GM12878 (cell line): Measurements from ENCODE around the gene APOBEC2. TPM values are rescaled to one million over a fixed set of nuclear protein-coding genes. Genes with fewer than 3 reads are reported as not detected.
A peak's percentile ranks its signal among the peaks of the same experiment; 100 is the strongest.

Experiments
- ATAC-seq: fragments of 200-7000 bp; cut with Tn5 transposase; 3 replicates; pipeline ENCODE4 v1.9.1; 2020; ENCODE audit warnings: mild to moderate bottlenecking, moderate library complexity
- BruUV-seq: library from RNA; stranded (reverse); fragments of 400-500 nt; replicated peaks from 2 replicates; lab custom pipeline; 2021; lab: Mats Ljungman, UMichigan
- CTCF ChIA-PET: fragments of 300-600 bp; sonication (Branson Sonifier 250); formaldehyde crosslinking; extraction: SDS; loops from one replicate; lab custom pipeline; 2021; ENCODE audit warnings: inconsistent platforms; lab: Yijun Ruan, JAX
- POLR2A ChIA-PET: fragments of 350-600 bp; formaldehyde crosslinking; extraction: SDS; loops from one replicate; lab custom pipeline; 2021; ENCODE audit warnings: inconsistent platforms; lab: Charles Lee
- RAD21 ChIA-PET: fragments of 300-600 bp; sonication (Branson Sonifier 250); formaldehyde crosslinking; loops from one replicate; lab custom pipeline; 2023; ENCODE audit warnings: antibody characterized with exemption; ENCODE audit not compliant: unreplicated experiment; lab: Charles Lee
- SMC1A ChIA-PET: fragments of 300-600 bp; sonication (Branson Sonifier 250); formaldehyde crosslinking; loops from one replicate; lab custom pipeline; 2023; ENCODE audit not compliant: unreplicated experiment, uncharacterized antibody; lab: Charles Lee
- DNase-seq: peaks from one replicate; pipeline ENCODE4 v3.0.0-alpha.2; 2011; ENCODE audit warnings: low read depth, low spot score
- FAIRE-seq: peaks from 3 replicates; lab custom pipeline; 2011; peaks lifted over from hg19 to GRCh38; lab: Jason Lieb, UNC
- H2AFZ ChIP-seq: 2 replicates; pipeline ENCODE4 v1.6.0; 2011; ENCODE audit warnings: low read depth, low read length, control low read depth; ENCODE audit not compliant: control insufficient read depth
- H3K27ac ChIP-seq: 2 replicates; pipeline ENCODE4 v1.5.1; 2011; ENCODE audit warnings: control low read depth; ENCODE audit not compliant: control insufficient read depth, insufficient read depth
- H3K27me3 ChIP-seq, 2 experiments: replicated peaks in 1 of 2; 2 replicates each; pipeline versions ENCODE4 v1.6.0 to v1.6.1; 2011; ENCODE audit warnings: low read length in 1 of 2; ENCODE audit not compliant: control insufficient read depth in 2 of 2, insufficient read depth in 2 of 2
- H3K36me3 ChIP-seq, 2 experiments: 2 replicates each; pipeline ENCODE4 v1.5.1; 2011; ENCODE audit warnings: low read length in 1 of 2; ENCODE audit not compliant: control insufficient read depth in 2 of 2, insufficient read depth in 2 of 2
- H3K4me1 ChIP-seq: 2 replicates; pipeline ENCODE4 v1.6.1; 2011; ENCODE audit warnings: mild to moderate bottlenecking, low read length, moderate library complexity, mixed read lengths; ENCODE audit not compliant: control insufficient read depth, insufficient read depth
- H3K4me2 ChIP-seq: 2 replicates; pipeline ENCODE4 v1.6.0; 2011; ENCODE audit warnings: control low read depth; ENCODE audit not compliant: control insufficient read depth, insufficient read depth
- H3K4me3 ChIP-seq: fragments of 200-600 bp; sonication (generic); 2 replicates; pipeline ENCODE4 v1.5.1; 2016
- H3K79me2 ChIP-seq: 2 replicates; pipeline ENCODE4 v1.6.0; 2011; ENCODE audit warnings: low read length; ENCODE audit not compliant: control insufficient read depth, insufficient read depth
- H3K9ac ChIP-seq: 2 replicates; pipeline ENCODE4 v1.8.0; 2011; ENCODE audit warnings: low read length, control low read depth, mixed read lengths; ENCODE audit not compliant: control insufficient read depth, insufficient read depth
- H3K9me3 ChIP-seq: replicated peaks from 3 replicates; pipeline ENCODE4 v1.5.1; 2011; ENCODE audit warnings: mild to moderate bottlenecking, low read length; ENCODE audit not compliant: control insufficient read depth, insufficient read depth
- H4K20me1 ChIP-seq: 2 replicates; pipeline ENCODE4 v1.6.0; 2011; ENCODE audit not compliant: control insufficient read depth, insufficient read depth
- CREB1 ChIP-seq: IDR thresholded peaks from 2 replicates; pipeline ENCODE4 v1.6.1; 2012; ENCODE audit warnings: low read depth, mild to moderate bottlenecking, inconsistent platforms
- FOXM1 ChIP-seq: IDR thresholded peaks from 2 replicates; pipeline ENCODE4 v1.6.1; 2012; ENCODE audit warnings: low read depth, mild to moderate bottlenecking, inconsistent platforms, low read length, moderate library complexity
- HCFC1 ChIP-seq: fragments of 150-350 bp; IDR thresholded peaks from 2 replicates; pipeline ENCODE4 v1.6.1; 2014; ENCODE audit warnings: low read length
- JUNB ChIP-seq: IDR thresholded peaks from 2 replicates; pipeline ENCODE4 v1.6.1; 2016; ENCODE audit warnings: antibody characterized with exemption, mild to moderate bottlenecking
- KLF5 ChIP-seq: fragments of 450-650 bp; IDR thresholded peaks from 2 replicates; pipeline ENCODE4 v1.6.1; 2014; ENCODE audit warnings: mild to moderate bottlenecking; ENCODE audit not compliant: partially characterized antibody
- PAX8 ChIP-seq: fragments of 450-650 bp; IDR thresholded peaks from 2 replicates; pipeline ENCODE4 v1.6.1; 2017; ENCODE audit warnings: mild to moderate bottlenecking, moderate library complexity
- POLR2AphosphoS2 ChIP-seq: IDR thresholded peaks from 2 replicates; pipeline ENCODE4 v1.6.1; 2011; ENCODE audit warnings: low read depth, mild to moderate bottlenecking, low read length, improper control_type of control experiment, moderate library complexity
- POLR2AphosphoS5 ChIP-seq: IDR thresholded peaks from 2 replicates; pipeline ENCODE4 v1.6.1; 2011; ENCODE audit warnings: mild to moderate bottlenecking, low read length, inconsistent platforms
- TAF1 ChIP-seq: IDR thresholded peaks from 2 replicates; pipeline ENCODE4 v1.6.1; 2011; ENCODE audit warnings: mild to moderate bottlenecking, low read depth, low read length, borderline replicate concordance
- WGBS: methylation state at CpG from one replicate; pipeline ENCODE4 v1.1.6; 2016; ENCODE audit warnings: low lambda C conversion rate; ENCODE audit not compliant: insufficient replicate concordance, insufficient coverage; ENCODE audit errors: missing lambda C conversion rate; 5-methylcytosine and 5-hydroxymethylcytosine counted together
- in situ Hi-C: fragments of 300-500 bp; cut with MboI; formaldehyde crosslinking; loops from 9 replicates; pipeline ENCODE4 v1.14.3; 2018; ENCODE audit warnings: mixed read lengths
- intact Hi-C: fragments of 100-400 bp; cut with micrococcal nuclease; formaldehyde crosslinking; loops from one replicate; pipeline ENCODE4 v1.14.2; 2022; ENCODE audit not compliant: unreplicated experiment
- polyA plus RNA-seq, 11 experiments: library from polyadenylated mRNA; depleted of rRNA in 4 of 11; unstranded in 6 of 11; stranded (reverse) in 5 of 11; fragments of >200 nt; fragmentation: Nextera tagmentation in 4 of 11; fragmentation: Illumina TruSeq in 1 of 11; extraction: Ambion mirVana in 4 of 11; extraction: Trizol in 1 of 11; gene quantifications; 1 replicate in 1 of 11; 2 replicates in 10 of 11; pipeline versions ENCODE4 v1.2.1 to v1.2.3, GENCODE V29; 2011 to 2016; ENCODE audit warnings: inconsistent platforms in 2 of 11, missing spikeins in 2 of 11, low read depth in 1 of 11
- total RNA-seq, 4 experiments: library from RNA; depleted of rRNA in 3 of 4; stranded (reverse); fragments of >200 nt in 3 of 4; fragmentation: Illumina TruSeq in 1 of 4; extraction: Trizol in 1 of 4; gene quantifications; 2 replicates each; pipeline versions ENCODE4 v1.2.1 to v1.2.3, GENCODE V29; 2013 to 2021
- TF ChIP-seq, protein P1 (sequence below): fragments of 450-650 bp; IDR thresholded peaks from 2 replicates; pipeline ENCODE4 v1.6.1; 2017; ENCODE audit warnings: mild to moderate bottlenecking, low read depth, inconsistent platforms; ENCODE audit not compliant: poor library complexity, severe bottlenecking
- TF ChIP-seq, protein P2 (sequence below): fragments of 450-650 bp; IDR thresholded peaks from 2 replicates; pipeline ENCODE4 v1.6.1; 2016; ENCODE audit warnings: mild to moderate bottlenecking
- TF ChIP-seq, protein P3 (sequence below): fragments of 450-650 bp; IDR thresholded peaks from 2 replicates; pipeline ENCODE4 v1.6.1; 2016; ENCODE audit warnings: mild to moderate bottlenecking, moderate library complexity, borderline replicate concordance
- TF ChIP-seq, protein P4 (sequence below), 3 experiments: IDR thresholded peaks in 2 of 3; conservative IDR thresholded peaks in 1 of 3; 2 replicates each; pipeline ENCODE4 v1.5.1; 2011; ENCODE audit warnings: low read depth in 3 of 3, low read length in 3 of 3, mild to moderate bottlenecking in 3 of 3, control low read depth in 2 of 3, moderate library complexity in 2 of 3, inconsistent platforms in 1 of 3, mixed read lengths in 1 of 3; ENCODE audit not compliant: control insufficient read depth in 2 of 3, insufficient read depth in 1 of 3; ENCODE audit errors: extremely low read depth in 1 of 3

Gene APOBEC2
- total and polyA plus RNA-seq, 10 of the 15 experiments (the other 5 are each of a cell fraction or from before 2014, with no cell fraction given), result 0.11 to 1.4 (median 0.87) TPM; not detected in 6

DNA sequence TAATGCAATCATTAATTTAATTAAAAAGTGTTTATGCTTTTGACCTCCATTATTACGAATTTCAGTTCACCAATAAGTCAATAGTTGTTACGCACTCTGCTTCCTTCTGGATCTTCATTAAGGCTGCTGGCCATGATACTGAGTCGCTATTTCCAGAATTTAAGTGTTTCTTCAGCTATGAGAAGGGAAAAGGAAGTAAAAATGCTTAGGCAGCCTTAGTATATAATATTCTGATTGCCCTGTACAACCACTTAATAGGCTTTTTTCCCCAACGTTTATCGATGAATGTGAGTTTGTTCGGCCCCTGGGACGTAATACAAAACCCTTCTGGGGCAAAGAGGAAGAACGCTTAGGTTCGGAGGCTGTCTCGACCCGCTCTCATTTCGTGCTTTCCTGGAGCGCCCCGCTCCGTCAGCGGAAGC lies 18.5 kb downstream of the APOBEC2 start:
- TSS peak; percentile 64 for BruUV-seq
- DNase-seq, result peak; percentile 34
- H3K27ac ChIP-seq, result peak overlapping the region; percentile 99
- peaks cover 0 to 3% of the 10 kb centered on the region in 2 experiments; a peak in 2 of 4 replicates for H3K36me3 ChIP-seq
- no peaks in the 10 kb centered on the region for H3K27me3 ChIP-seq
- H3K79me2 ChIP-seq, result peaks cover 46% of the 10 kb centered on the region
- in situ Hi-C loops (no loop called here), intact Hi-C loops (loop anchor here (10.0 kb wide), 1 partner anchor 663 kb away; the partner anchor contains the start of gene TFEB)
- no peaks in the 10 kb centered on the region for H3K9me3 ChIP-seq
- peak; percentile 66 for FAIRE-seq
- peak overlapping the region; percentile 86 for H2AFZ ChIP-seq
- CTCF ChIA-PET, result interaction anchor here (1.4 to 6.5 kb wide), 4 partner anchors 22 to 263 kb away, joined by 3 to 62 read pairs (median 18); partner anchors contain the start of gene UNC5CL
- peak overlapping the region; percentile 79 for H3K4me3 ChIP-seq
- no peaks in the 10 kb centered on the region for H4K20me1 ChIP-seq
- H3K4me2 ChIP-seq, result peak overlapping the region; percentile 80; the same call in 1 of the 2 replicates
- POLR2A ChIA-PET, result interaction anchor here (1.1 to 1.3 kb wide), 2 partner anchors 31 to 43 kb away, joined by 3 to 5 read pairs; no protein-coding TSS in a partner anchor
- SMC1A ChIA-PET, result interaction anchor here (1.2 to 1.5 kb wide), 4 partner anchors 8 to 52 kb away, joined by 3 to 5 read pairs (median 3); no protein-coding TSS in a partner anchor
- under 1% methylated on average over 16 of the region's 16 CpGs for WGBS
- ATAC-seq, result no peak
- RAD21 ChIA-PET, result no interaction called here
- H3K4me1 ChIP-seq, result peaks cover 5% of the 10 kb centered on the region; the same call in 1 of the 2 replicates
- H3K9ac ChIP-seq, result peak overlapping the region; percentile 94
- TF ChIP-seq, protein P1, sequence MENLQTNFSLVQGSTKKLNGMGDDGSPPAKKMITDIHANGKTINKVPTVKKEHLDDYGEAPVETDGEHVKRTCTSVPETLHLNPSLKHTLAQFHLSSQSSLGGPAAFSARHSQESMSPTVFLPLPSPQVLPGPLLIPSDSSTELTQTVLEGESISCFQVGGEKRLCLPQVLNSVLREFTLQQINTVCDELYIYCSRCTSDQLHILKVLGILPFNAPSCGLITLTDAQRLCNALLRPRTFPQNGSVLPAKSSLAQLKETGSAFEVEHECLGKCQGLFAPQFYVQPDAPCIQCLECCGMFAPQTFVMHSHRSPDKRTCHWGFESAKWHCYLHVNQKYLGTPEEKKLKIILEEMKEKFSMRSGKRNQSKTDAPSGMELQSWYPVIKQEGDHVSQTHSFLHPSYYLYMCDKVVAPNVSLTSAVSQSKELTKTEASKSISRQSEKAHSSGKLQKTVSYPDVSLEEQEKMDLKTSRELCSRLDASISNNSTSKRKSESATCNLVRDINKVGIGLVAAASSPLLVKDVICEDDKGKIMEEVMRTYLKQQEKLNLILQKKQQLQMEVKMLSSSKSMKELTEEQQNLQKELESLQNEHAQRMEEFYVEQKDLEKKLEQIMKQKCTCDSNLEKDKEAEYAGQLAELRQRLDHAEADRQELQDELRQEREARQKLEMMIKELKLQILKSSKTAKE, result no peak
- TF ChIP-seq KLF5 (no peak), POLR2AphosphoS2 (peak; percentile 22; the same call in 1 of the 2 replicates), PAX8 (0 out of 2 replicates have a peak, but pooled peaks have one; percentile 62), POLR2AphosphoS5 (peak; percentile 71; the same call in 1 of the 2 replicates), JUNB (no peak), HCFC1 (0 out of 2 replicates have a peak, but pooled peaks have one; percentile 15), TAF1 (peak; percentile 55; the same call in 1 of the 2 replicates), FOXM1 (0 out of 2 replicates have a peak, but pooled peaks have one; percentile 6), CREB1 (peak; percentile 66; the same call in 1 of the 2 replicates)
- TF ChIP-seq, protein P2, sequence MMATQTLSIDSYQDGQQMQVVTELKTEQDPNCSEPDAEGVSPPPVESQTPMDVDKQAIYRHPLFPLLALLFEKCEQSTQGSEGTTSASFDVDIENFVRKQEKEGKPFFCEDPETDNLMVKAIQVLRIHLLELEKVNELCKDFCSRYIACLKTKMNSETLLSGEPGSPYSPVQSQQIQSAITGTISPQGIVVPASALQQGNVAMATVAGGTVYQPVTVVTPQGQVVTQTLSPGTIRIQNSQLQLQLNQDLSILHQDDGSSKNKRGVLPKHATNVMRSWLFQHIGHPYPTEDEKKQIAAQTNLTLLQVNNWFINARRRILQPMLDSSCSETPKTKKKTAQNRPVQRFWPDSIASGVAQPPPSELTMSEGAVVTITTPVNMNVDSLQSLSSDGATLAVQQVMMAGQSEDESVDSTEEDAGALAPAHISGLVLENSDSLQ, result no peak
- TF ChIP-seq, protein P3, sequence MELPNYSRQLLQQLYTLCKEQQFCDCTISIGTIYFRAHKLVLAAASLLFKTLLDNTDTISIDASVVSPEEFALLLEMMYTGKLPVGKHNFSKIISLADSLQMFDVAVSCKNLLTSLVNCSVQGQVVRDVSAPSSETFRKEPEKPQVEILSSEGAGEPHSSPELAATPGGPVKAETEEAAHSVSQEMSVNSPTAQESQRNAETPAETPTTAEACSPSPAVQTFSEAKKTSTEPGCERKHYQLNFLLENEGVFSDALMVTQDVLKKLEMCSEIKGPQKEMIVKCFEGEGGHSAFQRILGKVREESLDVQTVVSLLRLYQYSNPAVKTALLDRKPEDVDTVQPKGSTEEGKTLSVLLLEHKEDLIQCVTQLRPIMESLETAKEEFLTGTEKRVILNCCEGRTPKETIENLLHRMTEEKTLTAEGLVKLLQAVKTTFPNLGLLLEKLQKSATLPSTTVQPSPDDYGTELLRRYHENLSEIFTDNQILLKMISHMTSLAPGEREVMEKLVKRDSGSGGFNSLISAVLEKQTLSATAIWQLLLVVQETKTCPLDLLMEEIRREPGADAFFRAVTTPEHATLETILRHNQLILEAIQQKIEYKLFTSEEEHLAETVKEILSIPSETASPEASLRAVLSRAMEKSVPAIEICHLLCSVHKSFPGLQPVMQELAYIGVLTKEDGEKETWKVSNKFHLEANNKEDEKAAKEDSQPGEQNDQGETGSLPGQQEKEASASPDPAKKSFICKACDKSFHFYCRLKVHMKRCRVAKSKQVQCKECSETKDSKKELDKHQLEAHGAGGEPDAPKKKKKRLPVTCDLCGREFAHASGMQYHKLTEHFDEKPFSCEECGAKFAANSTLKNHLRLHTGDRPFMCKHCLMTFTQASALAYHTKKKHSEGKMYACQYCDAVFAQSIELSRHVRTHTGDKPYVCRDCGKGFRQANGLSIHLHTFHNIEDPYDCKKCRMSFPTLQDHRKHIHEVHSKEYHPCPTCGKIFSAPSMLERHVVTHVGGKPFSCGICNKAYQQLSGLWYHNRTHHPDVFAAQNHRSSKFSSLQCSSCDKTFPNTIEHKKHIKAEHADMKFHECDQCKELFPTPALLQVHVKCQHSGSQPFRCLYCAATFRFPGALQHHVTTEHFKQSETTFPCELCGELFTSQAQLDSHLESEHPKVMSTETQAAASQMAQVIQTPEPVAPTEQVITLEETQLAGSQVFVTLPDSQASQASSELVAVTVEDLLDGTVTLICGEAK, result peak; percentile 50; the same call in 1 of the 2 replicates
- TF ChIP-seq, protein P4, sequence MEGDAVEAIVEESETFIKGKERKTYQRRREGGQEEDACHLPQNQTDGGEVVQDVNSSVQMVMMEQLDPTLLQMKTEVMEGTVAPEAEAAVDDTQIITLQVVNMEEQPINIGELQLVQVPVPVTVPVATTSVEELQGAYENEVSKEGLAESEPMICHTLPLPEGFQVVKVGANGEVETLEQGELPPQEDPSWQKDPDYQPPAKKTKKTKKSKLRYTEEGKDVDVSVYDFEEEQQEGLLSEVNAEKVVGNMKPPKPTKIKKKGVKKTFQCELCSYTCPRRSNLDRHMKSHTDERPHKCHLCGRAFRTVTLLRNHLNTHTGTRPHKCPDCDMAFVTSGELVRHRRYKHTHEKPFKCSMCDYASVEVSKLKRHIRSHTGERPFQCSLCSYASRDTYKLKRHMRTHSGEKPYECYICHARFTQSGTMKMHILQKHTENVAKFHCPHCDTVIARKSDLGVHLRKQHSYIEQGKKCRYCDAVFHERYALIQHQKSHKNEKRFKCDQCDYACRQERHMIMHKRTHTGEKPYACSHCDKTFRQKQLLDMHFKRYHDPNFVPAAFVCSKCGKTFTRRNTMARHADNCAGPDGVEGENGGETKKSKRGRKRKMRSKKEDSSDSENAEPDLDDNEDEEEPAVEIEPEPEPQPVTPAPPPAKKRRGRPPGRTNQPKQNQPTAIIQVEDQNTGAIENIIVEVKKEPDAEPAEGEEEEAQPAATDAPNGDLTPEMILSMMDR (IDR thresholded peaks at IDR 0.05 in 2 of 3, conservative IDR thresholded peaks at IDR 0.05 in 1 of 3; ENCODE audit: control insufficient read depth in 2 of 3, extremely low read depth in 1 of 3, insufficient read depth in 1 of 3, low read depth in 3 of 3, low read length in 3 of 3), result peak in 1 of 3 experiments; percentile 20; a peak in 1 of 6 replicates
